Mesenchymal stem cell (in vitro differentiated cells and primary cell): ENCODE results near the gene BPIFB1.

ENCODE experiments used
- DNase-seq: peaks from one replicate; pipeline ENCODE4 v3.0.0-alpha.2; 2013
- H2AFZ ChIP-seq: one replicate; pipeline ENCODE4 v1.6.1; 2013; ENCODE audit warnings: low read depth, mild to moderate bottlenecking, control low read depth, inconsistent platforms, low read length, moderate library complexity
- H2AK5ac ChIP-seq: 2 replicates; pipeline ENCODE4 v1.6.1; 2013; ENCODE audit warnings: low read length, moderate library complexity, mild to moderate bottlenecking, inconsistent platforms; ENCODE audit not compliant: severe bottlenecking
- H2BK120ac ChIP-seq: one replicate; pipeline ENCODE4 v1.6.1; 2013; ENCODE audit warnings: low read depth, mild to moderate bottlenecking, inconsistent platforms, low read length, moderate library complexity
- H2BK12ac ChIP-seq, 2 experiments: one replicate each; pipeline ENCODE4 v1.6.1; 2013; ENCODE audit warnings: inconsistent platforms in 2 of 2, low read length in 2 of 2, mild to moderate bottlenecking in 2 of 2, moderate library complexity in 2 of 2, control low read depth in 1 of 2
- H2BK15ac ChIP-seq: one replicate; pipeline ENCODE4 v1.6.1; 2013; ENCODE audit warnings: mild to moderate bottlenecking, low read depth, inconsistent platforms; ENCODE audit not compliant: poor library complexity, severe bottlenecking
- H2BK5ac ChIP-seq: 2 replicates; pipeline ENCODE4 v1.6.1; 2013; ENCODE audit warnings: low read depth, mild to moderate bottlenecking, low read length, control low read depth, inconsistent platforms; ENCODE audit not compliant: poor library complexity, severe bottlenecking
- H3K14ac ChIP-seq, 2 experiments: one replicate each; pipeline ENCODE4 v1.6.1; 2013; ENCODE audit warnings: inconsistent platforms in 2 of 2, low read length in 2 of 2, control low read depth in 1 of 2, mild to moderate bottlenecking in 1 of 2, moderate library complexity in 1 of 2
- H3K18ac ChIP-seq, 2 experiments: one replicate each; pipeline ENCODE4 v1.6.1; 2013; ENCODE audit warnings: inconsistent platforms in 2 of 2, low read length in 2 of 2, control low read depth in 1 of 2, low read depth in 1 of 2, mild to moderate bottlenecking in 1 of 2
- H3K23ac ChIP-seq, 2 experiments: one replicate each; pipeline ENCODE4 v1.6.1; 2013; ENCODE audit warnings: inconsistent platforms in 2 of 2, low read length in 2 of 2, mild to moderate bottlenecking in 2 of 2, moderate library complexity in 2 of 2, control low read depth in 1 of 2
- H3K27ac ChIP-seq: 2 replicates; pipeline ENCODE4 v1.5.1; 2013; ENCODE audit warnings: mild to moderate bottlenecking, moderate library complexity, low read length, control low read depth, inconsistent platforms; ENCODE audit not compliant: poor library complexity, severe bottlenecking
- H3K27me3 ChIP-seq, 2 experiments: 2 replicates each; pipeline versions ENCODE4 v1.6.1 to v1.7.0; 2013; ENCODE audit warnings: low read length in 2 of 2, mild to moderate bottlenecking in 2 of 2, moderate library complexity in 2 of 2, control low read depth in 1 of 2, inconsistent platforms in 1 of 2; ENCODE audit not compliant: control insufficient read depth in 1 of 2, insufficient read depth in 1 of 2
- H3K36me3 ChIP-seq, 2 experiments: 2 replicates each; pipeline versions ENCODE4 v1.6.1 to v1.7.0; 2013; ENCODE audit warnings: low read length in 2 of 2, control low read depth in 1 of 2, inconsistent platforms in 1 of 2, low read depth in 1 of 2, mild to moderate bottlenecking in 1 of 2; ENCODE audit not compliant: insufficient read depth in 2 of 2, control insufficient read depth in 1 of 2
- H3K4ac ChIP-seq, 2 experiments: one replicate each; pipeline ENCODE4 v1.6.1; 2013; ENCODE audit warnings: inconsistent platforms in 2 of 2, low read length in 2 of 2, mild to moderate bottlenecking in 2 of 2, moderate library complexity in 2 of 2, control low read depth in 1 of 2, low read depth in 1 of 2
- H3K4me1 ChIP-seq: 2 replicates; pipeline ENCODE4 v1.6.1; 2013; ENCODE audit warnings: low read depth, low read length, control low read depth; ENCODE audit not compliant: control insufficient read depth, insufficient read depth
- H3K4me2 ChIP-seq: 2 replicates; pipeline ENCODE4 v1.6.1; 2013; ENCODE audit warnings: low read length, mild to moderate bottlenecking, inconsistent platforms; ENCODE audit not compliant: poor library complexity, severe bottlenecking
- H3K4me3 ChIP-seq, 2 experiments: 2 replicates each; pipeline versions ENCODE4 v1.5.1 to v1.7.0; 2013; ENCODE audit warnings: low read length in 2 of 2, mild to moderate bottlenecking in 2 of 2, control low read depth in 1 of 2, low read depth in 1 of 2; ENCODE audit not compliant: insufficient read depth in 1 of 2
- H3K79me1 ChIP-seq: replicated peaks from 2 replicates; pipeline ENCODE4 v1.6.1; 2013; ENCODE audit warnings: mild to moderate bottlenecking, control low read depth, low read length, inconsistent platforms; ENCODE audit not compliant: poor library complexity, severe bottlenecking
- H3K9ac ChIP-seq: 2 replicates; pipeline ENCODE4 v1.7.0; 2013; ENCODE audit warnings: mild to moderate bottlenecking, low read length, moderate library complexity
- H3K9me3 ChIP-seq: 2 replicates; pipeline ENCODE4 v1.7.0; 2013; ENCODE audit warnings: mild to moderate bottlenecking, low read length; ENCODE audit not compliant: control insufficient read depth
- H4K8ac ChIP-seq: one replicate; pipeline ENCODE4 v1.6.1; 2013; ENCODE audit warnings: inconsistent platforms, mild to moderate bottlenecking, low read length, moderate library complexity
- H4K91ac ChIP-seq: one replicate; pipeline ENCODE4 v1.6.1; 2013; ENCODE audit warnings: mild to moderate bottlenecking, low read length, inconsistent platforms
- WGBS: methylation state at CpG from one replicate; pipeline ENCODE4 v1.1.7; 2013; ENCODE audit warnings: mixed read lengths; 5-methylcytosine and 5-hydroxymethylcytosine counted together

BPIFB1 gene

GRCh38 chr20:33296206-33296605, 13.2 kb downstream of the BPIFB1 start:
- H3K18ac ChIP-seq, result no peak overlapping the region
- no peak overlapping the region for H3K14ac ChIP-seq
- no peak overlapping the region for H3K4ac ChIP-seq
- H2AK5ac ChIP-seq, result no peak overlapping the region
- H3K23ac ChIP-seq, result no peak overlapping the region
- no peak overlapping the region for H3K9ac ChIP-seq
- peaks cover 3% of the 10 kb centered on the region for H3K4me1 ChIP-seq
- H4K91ac ChIP-seq, result no peak overlapping the region
- H3K4me3 ChIP-seq, result no peak overlapping the region
- 95% methylated on average over 2 of the region's 3 CpGs for WGBS
- no peak overlapping the region for H2BK12ac ChIP-seq
- no peak overlapping the region for H2BK15ac ChIP-seq
- H3K79me1 ChIP-seq, result no peaks in the 10 kb centered on the region
- H3K4me2 ChIP-seq, result no peak overlapping the region
- H2BK5ac ChIP-seq, result no peak overlapping the region
- H2AFZ ChIP-seq, result no peak overlapping the region
- H4K8ac ChIP-seq, result no peak overlapping the region
- peaks cover 3 to 33% of the 10 kb centered on the region in 2 experiments for H3K27me3 ChIP-seq
- H3K9me3 ChIP-seq, result no peaks in the 10 kb centered on the region
- no peak overlapping the region for H3K27ac ChIP-seq
- no peaks in the 10 kb centered on the region for H3K36me3 ChIP-seq
- no peak for DNase-seq
- no peak overlapping the region for H2BK120ac ChIP-seq

GRCh38 chr20:33298391-33298790, 15.4 kb downstream of the BPIFB1 start:
- no peak overlapping the region for H2AK5ac ChIP-seq
- no peak overlapping the region for H3K4me2 ChIP-seq
- H3K9me3 ChIP-seq, result no peaks in the 10 kb centered on the region
- no peak overlapping the region for H3K4ac ChIP-seq
- H3K27ac ChIP-seq, result no peak overlapping the region
- no peak for DNase-seq
- H2BK12ac ChIP-seq, result no peak overlapping the region
- no peak overlapping the region for H2BK15ac ChIP-seq
- H2BK5ac ChIP-seq, result no peak overlapping the region
- H3K18ac ChIP-seq, result no peak overlapping the region
- peaks cover 3% of the 10 kb centered on the region for H3K4me1 ChIP-seq
- peaks cover 0 to 49% of the 10 kb centered on the region in 2 experiments for H3K27me3 ChIP-seq
- no peak overlapping the region for H3K23ac ChIP-seq
- no peaks in the 10 kb centered on the region for H3K79me1 ChIP-seq
- H3K4me3 ChIP-seq, result no peak overlapping the region
- H2AFZ ChIP-seq, result no peak overlapping the region
- H4K8ac ChIP-seq, result no peak overlapping the region
- H2BK120ac ChIP-seq, result no peak overlapping the region
- 82% methylated on average over 9 of the region's 11 CpGs for WGBS
- no peak overlapping the region for H3K14ac ChIP-seq
- no peaks in the 10 kb centered on the region for H3K36me3 ChIP-seq
- H4K91ac ChIP-seq, result no peak overlapping the region
- H3K9ac ChIP-seq, result no peak overlapping the region

- H4K91ac ChIP-seq, result no peak overlapping the region
- H4K8ac ChIP-seq, result no peak overlapping the region
- H2BK12ac ChIP-seq, result no peak overlapping the region
- H3K4ac ChIP-seq, result no peak overlapping the region
- H3K27ac ChIP-seq, result no peak overlapping the region
- peak overlapping the region; percentile 51 for H3K4me2 ChIP-seq
- H3K18ac ChIP-seq, result no peak overlapping the region
- WGBS, result 13% methylated on average over 24 of the region's 24 CpGs
- H3K4me1 ChIP-seq, result peaks cover 3% of the 10 kb centered on the region
- H3K27me3 ChIP-seq, result peaks cover 0 to 53% of the 10 kb centered on the region in 2 experiments
- no peak overlapping the region for H2AFZ ChIP-seq
- H3K23ac ChIP-seq, result no peak overlapping the region
- H3K9ac ChIP-seq, result peak overlapping the region; percentile 32
- H3K9me3 ChIP-seq, result no peaks in the 10 kb centered on the region
- H2BK15ac ChIP-seq, result no peak overlapping the region
- H2BK5ac ChIP-seq, result no peak overlapping the region
- H3K36me3 ChIP-seq, result no peaks in the 10 kb centered on the region
- H3K14ac ChIP-seq, result no peak overlapping the region
- peak; percentile 42 for DNase-seq
- H2BK120ac ChIP-seq, result no peak overlapping the region
- peak overlapping the region in 1 of 2 experiments; percentile 39 for H3K4me3 ChIP-seq
- H2AK5ac ChIP-seq, result no peak overlapping the region
- no peaks in the 10 kb centered on the region for H3K79me1 ChIP-seq
Measured at GRCh38 chr20:33299111-33299603, 16.1 kb downstream of the BPIFB1 start.

DNA sequence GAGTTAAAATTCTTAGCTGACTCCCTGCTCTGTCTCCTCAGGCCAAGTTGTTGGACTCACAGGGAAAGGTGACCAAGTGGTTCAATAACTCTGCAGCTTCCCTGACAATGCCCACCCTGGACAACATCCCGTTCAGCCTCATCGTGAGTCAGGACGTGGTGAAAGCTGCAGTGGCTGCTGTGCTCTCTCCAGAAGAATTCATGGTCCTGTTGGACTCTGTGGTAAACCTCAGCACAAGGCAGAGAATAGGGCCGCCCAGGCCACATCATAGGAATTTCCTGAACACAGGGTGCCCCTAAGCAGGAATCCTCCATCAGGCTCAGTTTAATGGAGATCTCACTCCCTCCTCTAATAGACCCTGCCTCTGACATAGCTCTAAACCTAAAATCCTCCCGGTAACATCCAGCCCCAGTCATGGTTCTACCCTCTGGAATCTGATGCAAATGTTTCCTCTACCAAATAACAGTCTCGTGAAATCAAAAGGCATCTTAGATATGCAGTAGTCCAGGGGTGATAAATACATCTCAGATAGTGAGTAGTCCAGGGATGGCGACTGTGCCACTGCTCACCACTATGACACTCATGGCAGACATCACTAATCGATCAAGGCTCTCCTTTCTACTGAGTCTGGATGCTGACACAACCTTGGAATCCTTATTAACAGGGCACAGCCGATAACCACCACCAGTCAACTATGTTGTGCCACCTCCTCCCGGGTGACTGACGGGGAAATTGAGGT, 18.3 kb downstream of the BPIFB1 start:
- H2BK120ac ChIP-seq, result no peak overlapping the region
- H2BK12ac ChIP-seq, result no peak overlapping the region
- no peak overlapping the region for H4K8ac ChIP-seq
- H3K4me1 ChIP-seq, result peaks cover 7% of the 10 kb centered on the region
- no peak overlapping the region for H3K4me2 ChIP-seq
- no peak overlapping the region for H3K27ac ChIP-seq
- H3K27me3 ChIP-seq, result peaks cover 0 to 57% of the 10 kb centered on the region in 2 experiments
- H3K14ac ChIP-seq, result no peak overlapping the region
- H3K9ac ChIP-seq, result peak overlapping the region; percentile 23
- H3K36me3 ChIP-seq, result no peaks in the 10 kb centered on the region
- no peak overlapping the region for H3K18ac ChIP-seq
- no peak overlapping the region for H2BK15ac ChIP-seq
- no peak overlapping the region for H2AFZ ChIP-seq
- H2BK5ac ChIP-seq, result no peak overlapping the region
- peak; percentile 12 for DNase-seq
- no peak overlapping the region for H3K4me3 ChIP-seq
- H4K91ac ChIP-seq, result no peak overlapping the region
- H3K9me3 ChIP-seq, result no peaks in the 10 kb centered on the region
- H3K23ac ChIP-seq, result no peak overlapping the region
- H2AK5ac ChIP-seq, result no peak overlapping the region
- 78% methylated on average over 11 of the region's 11 CpGs for WGBS
- H3K79me1 ChIP-seq, result no peaks in the 10 kb centered on the region
- no peak overlapping the region for H3K4ac ChIP-seq
